Measurements from ENCODE around the gene ZCCHC7. TPM values are rescaled to one million over a fixed set of nuclear protein-coding genes. Genes with fewer than 3 reads are reported as not detected.
"Not testable (repeated sequence)": the region's sequence is repeated elsewhere in the genome, so short reads cannot be mapped to it uniquely, and the experiment has no call there.

Gene ZCCHC7
- total and polyA plus RNA-seq, 9 donors, result 15.8 to 37.4 (median 28.4) TPM

- H3K4me3 ChIP-seq, result no peak overlapping the region
- no peak overlapping the region for H3K27ac ChIP-seq
- intact Hi-C loops (cut with DNase I), result no loop called here
- H3K4me1 ChIP-seq (ENCODE audit: insufficient read depth), result no peaks in the 10 kb centered on the region
- no peaks in the 10 kb centered on the region for H3K9me3 ChIP-seq
- WGBS, 3 donors, result 98 to 100% (median 99%) methylated on average over 1 of the region's 1 CpG
- no peaks in the 10 kb centered on the region for H3K36me3 ChIP-seq
- no peak for DNase-seq
- H3K27me3 ChIP-seq, result no peaks in the 10 kb centered on the region
- TF ChIP-seq EP300 (IDR thresholded peaks at IDR 0.05), result no peak
- TF ChIP-seq CTCF (IDR thresholded peaks at IDR 0.05), result no peak
- no peak for TF ChIP-seq POLR2A (IDR thresholded peaks at IDR 0.05)
Observed at GRCh38 chr9:37201581-37201980, 81.2 kb downstream of the ZCCHC7 start.

GRCh38 chr9:37202091-37202490, 81.7 kb downstream of the ZCCHC7 start:
- no peak overlapping the region for H3K27ac ChIP-seq
- no peak for TF ChIP-seq CTCF (IDR thresholded peaks at IDR 0.05)
- TF ChIP-seq POLR2A (IDR thresholded peaks at IDR 0.05), result no peak
- no peak for TF ChIP-seq EP300 (IDR thresholded peaks at IDR 0.05)
- no peaks in the 10 kb centered on the region for H3K4me1 ChIP-seq (ENCODE audit: insufficient read depth)
- no peak for DNase-seq
- no peaks in the 10 kb centered on the region for H3K27me3 ChIP-seq
- H3K4me3 ChIP-seq, result no peak overlapping the region
- H3K36me3 ChIP-seq, result no peaks in the 10 kb centered on the region
- intact Hi-C loops (cut with DNase I), result no loop called here
- no peaks in the 10 kb centered on the region for H3K9me3 ChIP-seq

GRCh38 chr9:37203456-37203855, 83.1 kb downstream of the ZCCHC7 start:
- H3K27me3 ChIP-seq; H3K4me3 ChIP-seq; H3K36me3 ChIP-seq; intact Hi-C loops (cut with DNase I); H3K4me1 ChIP-seq (ENCODE audit: insufficient read depth); H3K9me3 ChIP-seq; DNase-seq; H3K27ac ChIP-seq: not testable (repeated sequence)
- WGBS, 3 donors, result 97 to 98% (median 98%) methylated on average over 4 of the region's 4 CpGs

- Histone ChIP-seq H3K4me1 (ENCODE audit: insufficient read depth) (no peaks in the 10 kb centered on the region), H3K4me3 (no peak overlapping the region), H3K27me3 (no peaks in the 10 kb centered on the region), H3K36me3 (no peaks in the 10 kb centered on the region), H3K9me3 (no peaks in the 10 kb centered on the region), H3K27ac (no peak overlapping the region)
- no peak for DNase-seq
- TF ChIP-seq CTCF (IDR thresholded peaks at IDR 0.05), result no peak
- no peak for TF ChIP-seq POLR2A (IDR thresholded peaks at IDR 0.05)
- TF ChIP-seq EP300 (IDR thresholded peaks at IDR 0.05), result no peak
- intact Hi-C loops (cut with DNase I), result no loop called here
- WGBS, 3 donors, result 92 to 94% (median 93%) methylated on average over 10 of the region's 10 CpGs
Observed at GRCh38 chr9:37206121-37206620, 85.8 kb downstream of the ZCCHC7 start.

- Histone ChIP-seq H3K36me3 (no peaks in the 10 kb centered on the region), H3K9me3 (no peaks in the 10 kb centered on the region), H3K4me3 (no peak overlapping the region), H3K4me1 (ENCODE audit: insufficient read depth) (no peaks in the 10 kb centered on the region), H3K27me3 (no peaks in the 10 kb centered on the region), H3K27ac (no peak overlapping the region)
- intact Hi-C loops (cut with DNase I), result no loop called here
- DNase-seq, result no peak
- no peak for TF ChIP-seq POLR2A (IDR thresholded peaks at IDR 0.05)
- TF ChIP-seq CTCF (IDR thresholded peaks at IDR 0.05), result no peak
- TF ChIP-seq EP300 (IDR thresholded peaks at IDR 0.05), result no peak
- WGBS, 3 donors, result 46 to 48% (median 46%) methylated on average over 2 of the region's 2 CpGs
Observed at GRCh38 chr9:37209431-37210386, 89.3 kb downstream of the ZCCHC7 start.
